Measurements from ENCODE around the gene ZBED2. TPM values are rescaled to one million over a fixed set of nuclear protein-coding genes. Genes with fewer than 3 reads are reported as not detected.

Gene ZBED2
- polyA plus RNA-seq, 1 experiment = not detected

DNA sequence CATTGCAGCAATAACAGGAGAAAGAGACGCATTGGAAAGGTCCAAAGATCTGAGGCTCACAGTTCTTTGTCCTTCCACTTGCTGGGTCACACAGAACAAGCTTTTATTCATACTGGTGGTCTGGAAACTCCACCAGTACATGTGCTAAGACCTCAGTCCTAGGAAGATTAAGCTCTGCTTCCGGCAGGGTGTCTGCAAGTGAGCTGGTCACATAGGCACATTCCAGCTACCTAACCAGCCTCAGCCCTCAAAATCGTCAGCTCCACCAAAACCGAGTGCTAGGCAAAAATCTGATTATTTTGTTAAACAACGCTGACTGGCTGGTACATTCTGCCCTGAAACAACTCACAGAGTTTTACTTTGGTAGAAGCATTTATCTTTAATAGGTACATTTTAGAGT is 2.2 kb downstream of the ZBED2 start:
- H3K36me3 ChIP-seq (ENCODE audit: control insufficient read depth, insufficient read depth, low read length) = no peaks in the 10 kb centered on the region
- H3K4me3 ChIP-seq (ENCODE audit: low read depth, low read length) = no peak overlapping the region
- ChIA-PET POLR2A (no interaction called here), CTCF (interaction anchor here (1.2 to 2.0 kb wide), 2 partner anchors 76 to 98 kb away, joined by 4 to 6 read pairs; no protein-coding TSS in a partner anchor)
- DNase-seq (ENCODE audit: low read depth) = no peak
- TF ChIP-seq, protein P1, sequence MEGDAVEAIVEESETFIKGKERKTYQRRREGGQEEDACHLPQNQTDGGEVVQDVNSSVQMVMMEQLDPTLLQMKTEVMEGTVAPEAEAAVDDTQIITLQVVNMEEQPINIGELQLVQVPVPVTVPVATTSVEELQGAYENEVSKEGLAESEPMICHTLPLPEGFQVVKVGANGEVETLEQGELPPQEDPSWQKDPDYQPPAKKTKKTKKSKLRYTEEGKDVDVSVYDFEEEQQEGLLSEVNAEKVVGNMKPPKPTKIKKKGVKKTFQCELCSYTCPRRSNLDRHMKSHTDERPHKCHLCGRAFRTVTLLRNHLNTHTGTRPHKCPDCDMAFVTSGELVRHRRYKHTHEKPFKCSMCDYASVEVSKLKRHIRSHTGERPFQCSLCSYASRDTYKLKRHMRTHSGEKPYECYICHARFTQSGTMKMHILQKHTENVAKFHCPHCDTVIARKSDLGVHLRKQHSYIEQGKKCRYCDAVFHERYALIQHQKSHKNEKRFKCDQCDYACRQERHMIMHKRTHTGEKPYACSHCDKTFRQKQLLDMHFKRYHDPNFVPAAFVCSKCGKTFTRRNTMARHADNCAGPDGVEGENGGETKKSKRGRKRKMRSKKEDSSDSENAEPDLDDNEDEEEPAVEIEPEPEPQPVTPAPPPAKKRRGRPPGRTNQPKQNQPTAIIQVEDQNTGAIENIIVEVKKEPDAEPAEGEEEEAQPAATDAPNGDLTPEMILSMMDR (IDR thresholded peaks at IDR 0.05; ENCODE audit: insufficient read depth, low read depth, low read length) = no peak
- H3K27me3 ChIP-seq (ENCODE audit: control insufficient read depth, insufficient read depth, low read length) = no peaks in the 10 kb centered on the region

DNA sequence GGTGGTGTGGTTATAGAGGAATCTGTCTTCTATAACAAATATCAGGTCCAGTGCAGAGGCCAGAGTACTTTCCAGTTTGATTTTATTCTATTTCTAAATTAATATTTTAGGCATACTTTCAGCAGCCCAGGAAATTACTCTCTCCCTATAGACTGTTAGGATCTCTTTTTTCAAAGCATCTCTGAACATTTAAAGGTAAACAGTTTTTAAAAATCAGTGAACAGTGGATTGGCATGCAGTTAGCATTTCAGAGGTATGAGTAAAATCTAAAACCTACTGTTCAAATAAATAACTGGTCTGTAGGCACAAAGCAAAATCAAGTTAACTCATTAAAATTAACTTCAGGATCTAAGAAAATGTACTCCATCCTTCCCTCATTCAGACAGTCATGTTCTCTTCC is 3.0 kb downstream of the ZBED2 start:
- Histone ChIP-seq H3K27me3 (ENCODE audit: control insufficient read depth, insufficient read depth, low read length) (no peaks in the 10 kb centered on the region), H3K4me3 (ENCODE audit: low read depth, low read length) (no peak overlapping the region), H3K36me3 (ENCODE audit: control insufficient read depth, insufficient read depth, low read length) (no peaks in the 10 kb centered on the region)
- TF ChIP-seq, protein P1 (IDR thresholded peaks at IDR 0.05; ENCODE audit: insufficient read depth, low read depth, low read length) = no peak
- DNase-seq (ENCODE audit: low read depth) = no peak
- CTCF ChIA-PET = interaction anchor here (1.2 to 1.5 kb wide), 2 partner anchors 14 to 77 kb away, joined by 3 to 4 read pairs; no protein-coding TSS in a partner anchor
- POLR2A ChIA-PET = no interaction called here

DNA sequence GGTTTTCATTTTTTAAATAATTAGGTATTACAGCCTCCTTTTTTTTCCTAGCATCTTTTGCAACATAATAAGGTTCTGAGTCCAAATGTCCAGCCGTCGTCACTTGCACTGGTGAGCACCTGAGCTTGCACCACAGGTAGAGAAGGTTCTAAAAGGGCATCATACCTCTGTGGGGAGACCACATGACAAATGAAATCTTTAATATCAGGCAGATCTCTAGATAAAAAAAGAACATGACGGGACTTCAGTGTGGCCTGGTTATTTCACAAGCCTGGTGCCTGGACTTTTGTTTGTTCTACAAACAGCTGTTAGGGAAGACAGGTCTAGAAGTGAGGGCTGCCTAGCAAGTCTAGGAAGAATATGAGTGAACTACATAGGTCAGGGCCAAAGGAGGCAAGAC is 3.6 kb downstream of the ZBED2 start:
- no peak for DNase-seq (ENCODE audit: low read depth)
- no peaks in the 10 kb centered on the region for H3K36me3 ChIP-seq (ENCODE audit: control insufficient read depth, insufficient read depth, low read length)
- H3K27me3 ChIP-seq (ENCODE audit: control insufficient read depth, insufficient read depth, low read length) = no peaks in the 10 kb centered on the region
- no peak overlapping the region for H3K4me3 ChIP-seq (ENCODE audit: low read depth, low read length)
- ChIA-PET CTCF (interaction anchor here (1.0 to 1.8 kb wide), 4 partner anchors 8 to 79 kb away, joined by 3 to 5 read pairs (median 4); no protein-coding TSS in a partner anchor), POLR2A (no interaction called here)
- TF ChIP-seq, protein P1 (IDR thresholded peaks at IDR 0.05; ENCODE audit: insufficient read depth, low read depth, low read length) = no peak

DNA sequence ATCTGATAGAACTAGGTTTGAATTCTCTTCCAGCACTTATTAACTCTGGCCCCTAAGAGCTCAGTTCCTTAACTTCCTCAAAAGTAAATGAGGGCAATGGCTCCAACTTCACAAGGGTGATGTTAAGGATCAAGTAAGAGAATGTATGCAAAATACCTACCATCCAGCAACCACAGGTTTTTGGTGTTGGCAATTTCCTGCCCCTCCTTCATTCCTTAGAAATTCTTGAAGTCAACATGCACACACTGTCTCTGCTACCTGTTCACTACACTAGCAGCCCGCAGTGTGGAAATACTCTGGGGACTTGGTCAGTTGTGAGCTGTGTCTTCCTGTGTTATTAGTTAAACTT is 5.0 kb downstream of the ZBED2 start:
- Histone ChIP-seq H3K27me3 (ENCODE audit: control insufficient read depth, insufficient read depth, low read length) (no peaks in the 10 kb centered on the region), H3K36me3 (ENCODE audit: control insufficient read depth, insufficient read depth, low read length) (no peaks in the 10 kb centered on the region), H3K4me3 (ENCODE audit: low read depth, low read length) (no peak overlapping the region)
- no peak for DNase-seq (ENCODE audit: low read depth)
- TF ChIP-seq, protein P1 (IDR thresholded peaks at IDR 0.05; ENCODE audit: insufficient read depth, low read depth, low read length) = no peak
- POLR2A ChIA-PET = no interaction called here
- CTCF ChIA-PET = interaction anchor here (0.8 to 1.8 kb wide), 5 partner anchors 9 to 80 kb away, joined by 3 to 5 read pairs (median 4); no protein-coding TSS in a partner anchor

DNA sequence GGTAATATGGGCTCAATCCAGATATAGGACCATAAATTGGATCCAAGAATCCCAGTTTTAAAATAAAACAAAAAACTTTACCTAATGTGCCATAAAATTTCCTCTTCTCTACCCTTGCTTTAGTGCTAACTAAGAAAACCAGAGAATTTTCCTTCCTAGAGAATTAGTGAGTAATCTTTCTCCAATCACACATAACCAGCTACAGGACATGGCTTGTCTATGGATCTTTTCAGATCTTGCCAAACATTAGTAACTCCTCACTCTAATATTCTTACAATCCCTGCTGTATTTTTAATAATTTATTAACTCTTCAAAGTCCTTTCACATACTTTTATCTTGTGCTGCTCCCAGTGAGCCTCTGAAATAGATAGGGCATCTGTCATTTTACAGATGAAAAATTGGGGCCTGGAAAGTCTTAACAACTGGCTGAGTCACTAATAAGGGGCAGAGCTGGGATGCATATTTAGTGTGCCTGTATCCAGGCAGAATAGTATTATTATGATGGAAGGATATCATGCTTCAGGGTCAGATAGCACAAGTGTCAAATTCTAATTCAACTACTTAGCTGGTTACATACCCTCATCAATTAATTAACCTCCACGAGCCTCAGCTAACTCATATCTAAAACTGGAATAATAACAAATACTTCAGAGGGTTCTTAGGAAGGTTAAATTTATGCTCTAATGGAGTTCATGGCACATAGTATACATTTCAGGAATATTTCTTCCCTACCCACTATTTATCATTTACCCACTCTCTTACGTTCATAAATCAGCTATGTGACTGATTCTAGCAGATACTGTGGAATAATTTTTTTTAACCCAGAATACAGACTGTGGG is 5.6 kb downstream of the ZBED2 start:
- ChIA-PET POLR2A (no interaction called here), CTCF (interaction anchor here (0.8 to 1.5 kb wide), 3 partner anchors 11 to 78 kb away, joined by 3 to 4 read pairs (median 3); no protein-coding TSS in a partner anchor)
- no peak overlapping the region for H3K4me3 ChIP-seq (ENCODE audit: low read depth, low read length)
- no peaks in the 10 kb centered on the region for H3K27me3 ChIP-seq (ENCODE audit: control insufficient read depth, insufficient read depth, low read length)
- TF ChIP-seq, protein P1 (IDR thresholded peaks at IDR 0.05; ENCODE audit: insufficient read depth, low read depth, low read length) = no peak
- no peaks in the 10 kb centered on the region for H3K36me3 ChIP-seq (ENCODE audit: control insufficient read depth, insufficient read depth, low read length)
- DNase-seq (ENCODE audit: low read depth) = no peak
